ENCODE results near the gene DMKN. TPM values are rescaled to one million over a fixed set of nuclear protein-coding genes. Genes with fewer than 3 reads are reported as not detected.

Gene DMKN
- total RNA-seq, 3 donors from 2014 or later (not counting 1 experiment from before 2014, with no cell fraction given), result 10.7 to 15.3 (median 11.3) TPM

DNA sequence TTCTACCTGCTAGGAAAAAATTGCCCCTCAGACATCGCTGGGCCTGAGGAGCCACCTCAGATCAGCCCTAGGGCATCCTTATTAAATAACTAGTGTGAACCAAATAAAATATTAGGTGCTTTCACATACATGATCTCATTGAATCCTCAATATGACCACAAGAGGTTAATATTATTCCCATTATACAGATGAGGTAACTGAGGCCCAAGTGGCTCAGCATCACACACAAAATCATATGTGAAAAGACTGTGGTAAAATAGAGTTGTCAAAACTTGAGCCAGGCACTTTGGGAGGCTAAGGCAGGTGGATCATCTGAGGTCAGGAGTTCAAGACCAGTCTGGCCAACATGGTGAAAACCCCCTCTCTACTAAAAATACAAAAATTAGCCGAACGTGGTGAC lies 2.9 kb upstream of the DMKN start:
- no peak overlapping the region for H3K27ac ChIP-seq (ENCODE audit: low read length)
- no peak for DNase-seq
- intact Hi-C loops (cut with micrococcal nuclease), result no loop called here
- H3K9me3 Mint-ChIP-seq, result no peaks in the 10 kb centered on the region
- ATAC-seq, result no peak
- WGBS (ENCODE audit: insufficient coverage), result 86% methylated on average over 1 of the region's 3 CpGs
- H3K36me3 Mint-ChIP-seq, result no peaks in the 10 kb centered on the region
- H3K4me1 ChIP-seq (ENCODE audit: control insufficient read depth, insufficient read depth, low read length), result no peaks in the 10 kb centered on the region
- H3K27ac Mint-ChIP-seq, result no peak overlapping the region
- H3K36me3 ChIP-seq (ENCODE audit: control insufficient read depth, insufficient read depth, low read length), result no peaks in the 10 kb centered on the region
- H3K4me3 ChIP-seq (ENCODE audit: low read length), result no peak overlapping the region
- H3K27me3 ChIP-seq (ENCODE audit: control insufficient read depth, insufficient read depth, low read length), result no peaks in the 10 kb centered on the region
- no peak overlapping the region for H3K4me3 Mint-ChIP-seq
- peaks cover 15 to 22% of the 10 kb centered on the region in 2 donors for H3K27me3 Mint-ChIP-seq (ENCODE audit: low read depth in 2 of 2)
- no peaks in the 10 kb centered on the region for H3K9me3 ChIP-seq (ENCODE audit: control insufficient read depth, insufficient read depth, low read length)
- TF ChIP-seq, protein P1, sequence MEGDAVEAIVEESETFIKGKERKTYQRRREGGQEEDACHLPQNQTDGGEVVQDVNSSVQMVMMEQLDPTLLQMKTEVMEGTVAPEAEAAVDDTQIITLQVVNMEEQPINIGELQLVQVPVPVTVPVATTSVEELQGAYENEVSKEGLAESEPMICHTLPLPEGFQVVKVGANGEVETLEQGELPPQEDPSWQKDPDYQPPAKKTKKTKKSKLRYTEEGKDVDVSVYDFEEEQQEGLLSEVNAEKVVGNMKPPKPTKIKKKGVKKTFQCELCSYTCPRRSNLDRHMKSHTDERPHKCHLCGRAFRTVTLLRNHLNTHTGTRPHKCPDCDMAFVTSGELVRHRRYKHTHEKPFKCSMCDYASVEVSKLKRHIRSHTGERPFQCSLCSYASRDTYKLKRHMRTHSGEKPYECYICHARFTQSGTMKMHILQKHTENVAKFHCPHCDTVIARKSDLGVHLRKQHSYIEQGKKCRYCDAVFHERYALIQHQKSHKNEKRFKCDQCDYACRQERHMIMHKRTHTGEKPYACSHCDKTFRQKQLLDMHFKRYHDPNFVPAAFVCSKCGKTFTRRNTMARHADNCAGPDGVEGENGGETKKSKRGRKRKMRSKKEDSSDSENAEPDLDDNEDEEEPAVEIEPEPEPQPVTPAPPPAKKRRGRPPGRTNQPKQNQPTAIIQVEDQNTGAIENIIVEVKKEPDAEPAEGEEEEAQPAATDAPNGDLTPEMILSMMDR (IDR thresholded peaks at IDR 0.05), result no peak
- no peaks in the 10 kb centered on the region for H3K4me1 Mint-ChIP-seq

- H3K36me3 ChIP-seq (ENCODE audit: control insufficient read depth, insufficient read depth, low read length), result no peaks in the 10 kb centered on the region
- 48% methylated on average over 19 of the region's 20 CpGs for WGBS (ENCODE audit: insufficient coverage)
- Mint-ChIP-seq H3K4me1 (peaks cover 4 to 14% of the 10 kb centered on the region in 2 donors), H3K4me3 (no peak overlapping the region), H3K9me3 (no peaks in the 10 kb centered on the region), H3K27ac (no peak overlapping the region), H3K36me3 (no peaks in the 10 kb centered on the region), H3K27me3 (ENCODE audit: low read depth in 2 of 2) (peaks cover 10 to 20% of the 10 kb centered on the region in 2 donors)
- intact Hi-C loops (cut with micrococcal nuclease), result no loop called here
- no peak overlapping the region for H3K4me3 ChIP-seq (ENCODE audit: low read length)
- TF ChIP-seq, protein P1 (IDR thresholded peaks at IDR 0.05), result no peak
- H3K4me1 ChIP-seq (ENCODE audit: control insufficient read depth, insufficient read depth, low read length), result peaks cover 16% of the 10 kb centered on the region
- no peaks in the 10 kb centered on the region for H3K9me3 ChIP-seq (ENCODE audit: control insufficient read depth, insufficient read depth, low read length)
- ATAC-seq (no peak), DNase-seq (no peak)
- H3K27me3 ChIP-seq (ENCODE audit: control insufficient read depth, insufficient read depth, low read length), result peaks cover 11% of the 10 kb centered on the region
- no peak overlapping the region for H3K27ac ChIP-seq (ENCODE audit: low read length)
These were observed 897 bp upstream of the DMKN start for GRCh38 chr19:35514282-35514809.

DNA sequence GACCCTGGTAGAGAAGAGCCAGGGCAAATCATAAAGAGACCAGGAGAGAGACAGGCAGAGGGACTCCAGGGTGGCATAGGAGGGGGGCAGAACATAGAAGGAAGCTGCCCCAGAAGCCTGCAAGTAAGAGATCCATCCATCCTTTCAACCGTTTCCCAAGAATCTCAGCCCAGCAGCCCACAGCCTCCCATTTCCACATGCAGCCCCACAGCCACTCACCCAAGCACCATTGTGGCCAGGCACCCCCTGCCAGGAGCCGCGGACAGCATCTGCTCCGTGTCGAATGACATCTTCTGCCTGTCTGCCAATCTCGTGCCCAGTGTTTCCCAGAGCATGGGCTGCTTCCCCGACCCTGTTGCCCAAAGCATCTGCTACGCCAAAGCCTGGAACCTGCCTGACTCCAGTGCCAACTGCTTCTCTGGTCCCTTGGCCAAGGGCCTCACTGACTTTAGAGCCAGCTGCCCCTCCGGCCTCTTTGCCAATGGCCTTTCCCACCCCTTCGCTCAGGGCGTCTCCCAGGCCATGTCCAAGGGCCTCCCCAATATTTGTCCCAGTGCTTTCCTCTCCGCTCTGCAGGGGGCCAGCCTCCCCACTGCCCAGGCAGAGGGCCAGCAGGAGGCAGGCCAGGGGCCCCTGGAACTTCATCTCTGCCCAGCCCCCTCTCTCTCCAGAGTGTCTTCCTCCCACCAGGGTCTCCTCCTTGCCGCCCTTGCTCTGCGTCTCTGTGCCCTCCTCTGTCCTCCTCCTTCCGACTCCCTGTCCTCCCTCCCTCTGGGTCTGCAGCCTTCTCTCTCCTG lies 420 bp downstream of the DMKN start:
- H3K4me1 ChIP-seq (ENCODE audit: control insufficient read depth, insufficient read depth, low read length), result peaks cover 23% of the 10 kb centered on the region
- no peak overlapping the region for H3K4me3 ChIP-seq (ENCODE audit: low read length)
- no peaks in the 10 kb centered on the region for H3K9me3 Mint-ChIP-seq
- H3K4me1 Mint-ChIP-seq, result peaks cover 8 to 24% of the 10 kb centered on the region in 2 donors
- ATAC-seq (no peak), DNase-seq (no peak)
- no peak overlapping the region for H3K27ac ChIP-seq (ENCODE audit: low read length)
- H3K27ac Mint-ChIP-seq, result no peak overlapping the region
- H3K36me3 Mint-ChIP-seq, result no peaks in the 10 kb centered on the region
- intact Hi-C loops (cut with micrococcal nuclease), result no loop called here
- WGBS (ENCODE audit: insufficient coverage), result 92% methylated on average over 15 of the region's 15 CpGs
- no peaks in the 10 kb centered on the region for H3K9me3 ChIP-seq (ENCODE audit: control insufficient read depth, insufficient read depth, low read length)
- H3K27me3 ChIP-seq (ENCODE audit: control insufficient read depth, insufficient read depth, low read length), result peaks cover 11% of the 10 kb centered on the region
- peak overlapping the region; percentile 19 for H3K4me3 Mint-ChIP-seq
- no peaks in the 10 kb centered on the region for H3K36me3 ChIP-seq (ENCODE audit: control insufficient read depth, insufficient read depth, low read length)
- TF ChIP-seq, protein P1 (IDR thresholded peaks at IDR 0.05), result no peak
- H3K27me3 Mint-ChIP-seq (ENCODE audit: low read depth in 2 of 2), result peaks cover 7 to 19% of the 10 kb centered on the region in 2 donors

All from natural killer cell (primary cell).